PC-9 (cell line): ENCODE measurements around the gene ARMH1. TPM values are rescaled to one million over a fixed set of nuclear protein-coding genes. Genes with fewer than 3 reads are reported as not detected.
"Not testable (repeated sequence)": the region's sequence is repeated elsewhere in the genome, so short reads cannot be mapped to it uniquely, and the experiment has no call there.

Source experiments
- BruUV-seq: library from RNA; stranded (reverse); fragments of 400-500 nt; replicated peaks from 2 replicates; lab custom pipeline; 2021; lab: Mats Ljungman, UMichigan
- CTCF ChIA-PET: fragments of 300-600 bp; sonication (Branson Sonifier 250); formaldehyde crosslinking; loops from one replicate; lab custom pipeline; 2022; ENCODE audit warnings: antibody characterized with exemption; lab: Charles Lee
- POLR2A ChIA-PET: fragments of 300-600 bp; sonication (Branson Sonifier 250); formaldehyde crosslinking; loops from one replicate; lab custom pipeline; 2022; ENCODE audit warnings: antibody characterized with exemption; ENCODE audit not compliant: unreplicated experiment; lab: Charles Lee
- DNase-seq, 2 experiments: peaks; one replicate each; pipeline versions ENCODE4 v3.0.0 to v3.0.0-alpha.2; 2015 to 2022; ENCODE audit warnings: mixed read lengths in 1 of 2
- H2AFZ ChIP-seq: fragments of 200-600 bp; sonication (generic); 2 replicates; pipeline ENCODE4 v1.8.1; 2017; ENCODE audit warnings: antibody characterized with exemption
- H3F3A ChIP-seq: fragments of 200-600 bp; sonication (generic); 2 replicates; pipeline ENCODE4 v1.8.1; 2017; ENCODE audit warnings: antibody characterized with exemption, mild to moderate bottlenecking, low read depth; ENCODE audit not compliant: insufficient read depth
- H3K27ac ChIP-seq: fragments of 200-600 bp; sonication (generic); 2 replicates; pipeline ENCODE4 v1.6.1; 2016; ENCODE audit warnings: mixed run types
- H3K27me3 ChIP-seq: fragments of 200-600 bp; sonication (generic); 2 replicates; pipeline ENCODE4 v1.6.1; 2016; ENCODE audit warnings: low read depth, mixed run types; ENCODE audit not compliant: insufficient read depth
- H3K36me3 ChIP-seq: fragments of 200-600 bp; sonication (generic); 2 replicates; pipeline ENCODE4 v1.6.1; 2016; ENCODE audit warnings: low read depth, mixed run types
- H3K4me1 ChIP-seq: fragments of 200-600 bp; sonication (generic); replicated peaks from 2 replicates; pipeline ENCODE4 v1.6.1; 2016; ENCODE audit warnings: mixed run types; ENCODE audit not compliant: insufficient read depth
- H3K4me2 ChIP-seq: fragments of 200-600 bp; sonication (generic); 2 replicates; pipeline ENCODE4 v1.6.1; 2017; ENCODE audit warnings: mixed run types
- H3K4me3 ChIP-seq: fragments of 200-600 bp; sonication (generic); 2 replicates; pipeline ENCODE4 v1.6.1; 2016; ENCODE audit warnings: mixed run types
- H3K79me2 ChIP-seq: fragments of 200-600 bp; sonication (generic); 2 replicates; pipeline ENCODE4 v1.6.1; 2017; ENCODE audit warnings: low read depth, mixed run types
- H3K9me2 ChIP-seq: fragments of 200-600 bp; sonication (generic); 2 replicates; pipeline ENCODE4 v1.8.1; 2017; ENCODE audit warnings: mild to moderate bottlenecking; ENCODE audit not compliant: insufficient read depth
- H3K9me3 ChIP-seq: fragments of 200-600 bp; sonication (generic); 2 replicates; pipeline ENCODE4 v1.8.1; 2016; ENCODE audit warnings: low read depth; ENCODE audit not compliant: insufficient read depth
- H4K20me1 ChIP-seq: fragments of 200-600 bp; sonication (generic); 2 replicates; pipeline ENCODE4 v1.8.1; 2017; ENCODE audit not compliant: insufficient read depth
- EZH2 ChIP-seq: fragments of 200-600 bp; sonication (generic); IDR thresholded peaks from 2 replicates; pipeline ENCODE4 v1.8.0; 2017; ENCODE audit warnings: antibody characterized with exemption, low read depth
- intact Hi-C: fragments of 100-400 bp; cut with micrococcal nuclease; formaldehyde crosslinking; loops from one replicate; pipeline ENCODE4 v1.10.0; 2022; ENCODE audit not compliant: unreplicated experiment
- total RNA-seq: library from RNA; stranded (reverse); gene quantifications from 2 replicates; pipeline ENCODE4 v1.2.3, GENCODE V29; 2021
- TF ChIP-seq, protein P1 (sequence below): fragments of 200-600 bp; sonication (generic); conservative IDR thresholded peaks from 2 replicates; pipeline ENCODE4 v1.6.1; 2017; ENCODE audit warnings: mixed run types, antibody characterized with exemption, mild to moderate bottlenecking, moderate library complexity

The ARMH1 gene
- total RNA-seq, 1 experiment from 2014 or later, result 16.9 TPM

DNA sequence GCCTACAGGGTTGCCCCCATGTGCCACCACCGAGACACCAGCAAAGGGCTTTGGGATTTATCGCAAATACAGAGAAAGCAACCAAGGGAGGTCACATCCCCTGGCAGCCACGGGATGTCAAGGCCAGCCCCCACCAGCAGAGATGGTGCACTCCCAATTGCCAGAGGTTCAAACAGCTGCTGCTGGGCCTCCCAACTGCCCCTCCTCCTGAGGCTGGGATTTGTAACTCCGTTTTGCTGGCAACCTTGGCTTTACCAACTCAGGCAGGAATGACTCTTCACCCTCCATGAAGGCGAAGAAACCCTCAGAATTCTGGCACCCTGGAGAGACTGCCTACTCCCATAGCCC is 11.9 kb upstream of the ARMH1 start:
- no peaks in the 10 kb centered on the region for H3F3A ChIP-seq
- H3K4me1 ChIP-seq, result no peaks in the 10 kb centered on the region
- H3K4me2 ChIP-seq, result no peak overlapping the region
- ChIA-PET POLR2A (no interaction called here), CTCF (interaction anchor here (0.5 kb wide), 1 partner anchor 70 kb away, joined by 8 read pairs; no protein-coding TSS in a partner anchor)
- intact Hi-C loops, result no loop called here
- H3K9me3 ChIP-seq, result no peaks in the 10 kb centered on the region
- H2AFZ ChIP-seq, result no peak overlapping the region
- no peaks in the 10 kb centered on the region for H3K36me3 ChIP-seq
- no peaks in the 10 kb centered on the region for H3K9me2 ChIP-seq
- no peaks in the 10 kb centered on the region for H3K27me3 ChIP-seq
- no peak overlapping the region for H3K27ac ChIP-seq
- H4K20me1 ChIP-seq, result no peaks in the 10 kb centered on the region
- H3K79me2 ChIP-seq, result no peaks in the 10 kb centered on the region
- TF ChIP-seq, protein P1, sequence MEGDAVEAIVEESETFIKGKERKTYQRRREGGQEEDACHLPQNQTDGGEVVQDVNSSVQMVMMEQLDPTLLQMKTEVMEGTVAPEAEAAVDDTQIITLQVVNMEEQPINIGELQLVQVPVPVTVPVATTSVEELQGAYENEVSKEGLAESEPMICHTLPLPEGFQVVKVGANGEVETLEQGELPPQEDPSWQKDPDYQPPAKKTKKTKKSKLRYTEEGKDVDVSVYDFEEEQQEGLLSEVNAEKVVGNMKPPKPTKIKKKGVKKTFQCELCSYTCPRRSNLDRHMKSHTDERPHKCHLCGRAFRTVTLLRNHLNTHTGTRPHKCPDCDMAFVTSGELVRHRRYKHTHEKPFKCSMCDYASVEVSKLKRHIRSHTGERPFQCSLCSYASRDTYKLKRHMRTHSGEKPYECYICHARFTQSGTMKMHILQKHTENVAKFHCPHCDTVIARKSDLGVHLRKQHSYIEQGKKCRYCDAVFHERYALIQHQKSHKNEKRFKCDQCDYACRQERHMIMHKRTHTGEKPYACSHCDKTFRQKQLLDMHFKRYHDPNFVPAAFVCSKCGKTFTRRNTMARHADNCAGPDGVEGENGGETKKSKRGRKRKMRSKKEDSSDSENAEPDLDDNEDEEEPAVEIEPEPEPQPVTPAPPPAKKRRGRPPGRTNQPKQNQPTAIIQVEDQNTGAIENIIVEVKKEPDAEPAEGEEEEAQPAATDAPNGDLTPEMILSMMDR, result no peak
- no peak for TF ChIP-seq EZH2
- BruUV-seq, result no TSS peak
- DNase-seq, result no peak
- no peak overlapping the region for H3K4me3 ChIP-seq

GRCh38 chr1:44663417-44663816 is 11.1 kb upstream of the ARMH1 start:
- intact Hi-C loops, result no loop called here
- no peak for DNase-seq
- Histone ChIP-seq H3K4me1 (no peaks in the 10 kb centered on the region), H3K4me2 (no peak overlapping the region), H3K79me2 (no peaks in the 10 kb centered on the region), H3F3A (no peaks in the 10 kb centered on the region), H3K27ac (no peak overlapping the region), H3K9me2 (no peaks in the 10 kb centered on the region), H3K27me3 (no peaks in the 10 kb centered on the region), H2AFZ (no peak overlapping the region), H4K20me1 (no peaks in the 10 kb centered on the region), H3K36me3 (no peaks in the 10 kb centered on the region), H3K9me3 (no peaks in the 10 kb centered on the region), H3K4me3 (no peak overlapping the region)
- POLR2A ChIA-PET, result no interaction called here
- CTCF ChIA-PET, result interaction anchor here (0.5 to 0.7 kb wide), 2 partner anchors 67 to 69 kb away, joined by 8 to 11 read pairs; no protein-coding TSS in a partner anchor
- TF ChIP-seq, protein P1, result no peak
- no peak for TF ChIP-seq EZH2
- BruUV-seq, result no TSS peak

GRCh38 chr1:44664730-44665370 is 9.7 kb upstream of the ARMH1 start:
- intact Hi-C loops, result no loop called here
- Histone ChIP-seq H3F3A (no peaks in the 10 kb centered on the region), H3K27me3 (no peaks in the 10 kb centered on the region), H4K20me1 (no peaks in the 10 kb centered on the region), H3K27ac (no peak overlapping the region), H2AFZ (no peak overlapping the region), H3K36me3 (no peaks in the 10 kb centered on the region), H3K9me2 (no peaks in the 10 kb centered on the region), H3K79me2 (no peaks in the 10 kb centered on the region), H3K4me3 (no peak overlapping the region), H3K4me2 (no peak overlapping the region), H3K9me3 (no peaks in the 10 kb centered on the region), H3K4me1 (no peaks in the 10 kb centered on the region)
- no TSS peak for BruUV-seq
- no peak for DNase-seq
- CTCF ChIA-PET, result no interaction called here
- POLR2A ChIA-PET, result no interaction called here
- TF ChIP-seq EZH2, result no peak
- TF ChIP-seq, protein P1, result no peak

GRCh38 chr1:44666719-44667118 is 7.8 kb upstream of the ARMH1 start:
- H3K4me3 ChIP-seq, H3F3A ChIP-seq, BruUV-seq, DNase-seq, H3K36me3 ChIP-seq, H3K9me2 ChIP-seq, H3K27me3 ChIP-seq, POLR2A ChIA-PET, H2AFZ ChIP-seq, H3K4me2 ChIP-seq, H3K4me1 ChIP-seq, H4K20me1 ChIP-seq, intact Hi-C loops, H3K9me3 ChIP-seq, CTCF ChIA-PET, H3K27ac ChIP-seq: not testable (repeated sequence)
- H3K79me2 ChIP-seq, result peaks cover 11% of the 10 kb centered on the region; the same call in 1 of the 2 replicates
